H1 (cell line): ENCODE measurements around the gene FIP1L1. TPM values are rescaled to one million over a fixed set of nuclear protein-coding genes. Genes with fewer than 3 reads are reported as not detected.

Experiments
- polyA plus RNA-seq, 7 experiments: library from polyadenylated mRNA; depleted of rRNA in 3 of 7; stranded (reverse) in 5 of 7; unstranded in 2 of 7; fragments of >200 nt in 5 of 7; fragments of 200-250 nt in 2 of 7; gene quantifications; 1 replicate in 5 of 7; 2 replicates in 1 of 7; 4 replicates in 1 of 7; pipeline versions ENCODE4 v1.2.1 to v1.2.3, GENCODE V29; 2011 to 2013; ENCODE audit warnings: missing spikeins in 2 of 7, mixed read lengths in 2 of 7
- total RNA-seq: library from RNA; stranded (reverse); fragmentation: NEBNext Ultra II Directional; extraction: Animal tissue kit (Norgen Biotek cat#: 25700); gene quantifications from 2 replicates; pipeline ENCODE4 v1.2.1, GENCODE V29; 2021
- TF ChIP-seq, protein P1 (sequence below), 3 experiments: IDR thresholded peaks; 1 replicate in 2 of 3; 2 replicates in 1 of 3; pipeline versions ENCODE4 v1.5.1 to v1.6.1; 2011; ENCODE audit warnings: low read length in 3 of 3, mild to moderate bottlenecking in 3 of 3, inconsistent platforms in 2 of 3, low read depth in 1 of 3, moderate library complexity in 1 of 3; ENCODE audit not compliant: insufficient read depth in 1 of 3; ENCODE audit errors: control extremely low read depth in 1 of 3

FIP1L1 gene
- total and polyA plus RNA-seq, 2 of the 8 experiments (the other 6 are each of a cell fraction or from before 2014, with no cell fraction given): 19.5 to 53.7 TPM

- TF ChIP-seq, protein P1, sequence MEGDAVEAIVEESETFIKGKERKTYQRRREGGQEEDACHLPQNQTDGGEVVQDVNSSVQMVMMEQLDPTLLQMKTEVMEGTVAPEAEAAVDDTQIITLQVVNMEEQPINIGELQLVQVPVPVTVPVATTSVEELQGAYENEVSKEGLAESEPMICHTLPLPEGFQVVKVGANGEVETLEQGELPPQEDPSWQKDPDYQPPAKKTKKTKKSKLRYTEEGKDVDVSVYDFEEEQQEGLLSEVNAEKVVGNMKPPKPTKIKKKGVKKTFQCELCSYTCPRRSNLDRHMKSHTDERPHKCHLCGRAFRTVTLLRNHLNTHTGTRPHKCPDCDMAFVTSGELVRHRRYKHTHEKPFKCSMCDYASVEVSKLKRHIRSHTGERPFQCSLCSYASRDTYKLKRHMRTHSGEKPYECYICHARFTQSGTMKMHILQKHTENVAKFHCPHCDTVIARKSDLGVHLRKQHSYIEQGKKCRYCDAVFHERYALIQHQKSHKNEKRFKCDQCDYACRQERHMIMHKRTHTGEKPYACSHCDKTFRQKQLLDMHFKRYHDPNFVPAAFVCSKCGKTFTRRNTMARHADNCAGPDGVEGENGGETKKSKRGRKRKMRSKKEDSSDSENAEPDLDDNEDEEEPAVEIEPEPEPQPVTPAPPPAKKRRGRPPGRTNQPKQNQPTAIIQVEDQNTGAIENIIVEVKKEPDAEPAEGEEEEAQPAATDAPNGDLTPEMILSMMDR (IDR thresholded peaks at IDR 0.05; ENCODE audit: control extremely low read depth in 1 of 3, insufficient read depth in 1 of 3, low read depth in 1 of 3, low read length in 3 of 3): no peak
These were observed 53.6 kb downstream of the FIP1L1 start (continued) for GRCh38 chr4:53431052-53431451.
